Smooth muscle cell (in vitro differentiated cells): ENCODE data around the gene GPR75. TPM values are rescaled to one million over a fixed set of nuclear protein-coding genes. Genes with fewer than 3 reads are reported as not detected.

ENCODE experiments used
- DNase-seq: peaks from one replicate; lab custom pipeline; 2025; ENCODE audit not compliant: unreplicated experiment; lab: John Stamatoyannopoulos, UW
- H2AFZ ChIP-seq: fragments of 200-600 bp; sonication (generic); 2 replicates; pipeline ENCODE4 v1.6.0; 2016; ENCODE audit warnings: antibody characterized with exemption, low read depth, mild to moderate bottlenecking
- H3F3A ChIP-seq: fragments of 200-600 bp; sonication (generic); 2 replicates; pipeline ENCODE4 v1.6.0; 2017; ENCODE audit warnings: antibody characterized with exemption, low read depth
- H3K27ac ChIP-seq: fragments of 200-600 bp; sonication (generic); 2 replicates; pipeline ENCODE4 v1.5.1; 2016; ENCODE audit warnings: low read depth, mild to moderate bottlenecking
- H3K27me3 ChIP-seq: fragments of 200-600 bp; sonication (generic); 2 replicates; pipeline ENCODE4 v1.6.1; 2016; ENCODE audit warnings: low read depth, mild to moderate bottlenecking
- H3K36me3 ChIP-seq: fragments of 200-600 bp; sonication (generic); 2 replicates; pipeline ENCODE4 v1.5.1; 2016; ENCODE audit warnings: low read depth
- H3K4me1 ChIP-seq: fragments of 200-600 bp; sonication (generic); 2 replicates; pipeline ENCODE4 v1.5.1; 2016; ENCODE audit warnings: low read depth
- H3K4me2 ChIP-seq: fragments of 200-600 bp; sonication (generic); 2 replicates; pipeline ENCODE4 v1.6.0; 2016; ENCODE audit warnings: mild to moderate bottlenecking
- H3K4me3 ChIP-seq: fragments of 200-600 bp; sonication (generic); 2 replicates; pipeline ENCODE4 v1.5.1; 2016; ENCODE audit warnings: mild to moderate bottlenecking
- H3K79me2 ChIP-seq: fragments of 200-600 bp; sonication (generic); 2 replicates; pipeline ENCODE4 v1.6.0; 2016; ENCODE audit warnings: low read depth, mild to moderate bottlenecking
- H3K9ac ChIP-seq: fragments of 200-600 bp; sonication (generic); 2 replicates; pipeline ENCODE4 v1.6.0; 2016; ENCODE audit warnings: low read depth
- H3K9me3 ChIP-seq: fragments of 200-600 bp; sonication (generic); replicated peaks from 2 replicates; pipeline ENCODE4 v1.5.1; 2016; ENCODE audit warnings: low read depth
- H4K20me1 ChIP-seq: fragments of 200-600 bp; sonication (generic); 2 replicates; pipeline ENCODE4 v1.6.0; 2016; ENCODE audit warnings: low read depth
- CTCF ChIP-seq: fragments of 200-600 bp; sonication (generic); IDR thresholded peaks from 2 replicates; pipeline ENCODE4 v1.5.1; 2017; ENCODE audit warnings: borderline replicate concordance, mild to moderate bottlenecking, antibody characterized with exemption; ENCODE audit not compliant: insufficient read depth, poor library complexity, severe bottlenecking
- WGBS: methylation state at CpG from one replicate; pipeline ENCODE4 v1.1.7; 2016; ENCODE audit warnings: low lambda C conversion rate; 5-methylcytosine and 5-hydroxymethylcytosine counted together
- polyA plus RNA-seq: library from polyadenylated mRNA; unstranded; fragments of >200 nt; fragmentation: Nextera tagmentation; extraction: Ambion mirVana; gene quantifications from 2 replicates; pipeline ENCODE4 v1.2.1, GENCODE V29; 2016
- total RNA-seq: library from RNA; depleted of rRNA; stranded (reverse); fragments of >200 nt; gene quantifications from 2 replicates; pipeline ENCODE4 v1.2.3, GENCODE V29; 2014

The GPR75 gene
- total and polyA plus RNA-seq, 2 experiments from 2014 or later, result 0.22 to 1.5 TPM

- no peak overlapping the region for H2AFZ ChIP-seq
- no peaks in the 10 kb centered on the region for H3K27me3 ChIP-seq
- no peak overlapping the region for H3K4me2 ChIP-seq
- H3K79me2 ChIP-seq, result no peaks in the 10 kb centered on the region
- DNase-seq, result no peak
- H3K36me3 ChIP-seq, result peaks cover 22% of the 10 kb centered on the region
- H3K4me3 ChIP-seq, result no peak overlapping the region
- TF ChIP-seq CTCF, result no peak
- H3K27ac ChIP-seq, result no peak overlapping the region
- H4K20me1 ChIP-seq, result no peaks in the 10 kb centered on the region
- WGBS, result 98% methylated on average over 6 of the region's 6 CpGs
- H3K9me3 ChIP-seq, result no peaks in the 10 kb centered on the region
- no peaks in the 10 kb centered on the region for H3F3A ChIP-seq
- no peak overlapping the region for H3K9ac ChIP-seq
- H3K4me1 ChIP-seq, result no peaks in the 10 kb centered on the region
Observed at GRCh38 chr2:53821810-53822209, 38.0 kb downstream of the GPR75 start.

DNA sequence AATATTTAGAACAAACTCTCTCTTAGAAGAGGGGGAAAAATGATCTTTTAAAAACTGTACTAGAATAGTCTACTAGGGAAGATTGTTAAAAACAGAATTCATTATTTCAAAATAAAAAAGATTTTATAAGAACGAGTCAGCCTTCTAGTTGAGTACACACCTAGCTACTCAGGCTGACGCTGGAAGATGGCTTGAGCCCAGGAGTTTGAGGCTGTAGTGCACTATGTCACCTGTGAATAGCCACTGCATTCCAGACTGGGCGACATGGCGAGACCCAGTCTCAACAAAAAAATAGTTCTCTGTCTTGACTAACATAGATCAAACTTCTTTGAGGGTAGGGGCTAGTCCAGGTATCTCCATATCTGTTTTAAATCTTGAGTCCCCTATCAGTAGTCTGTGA, 39.1 kb downstream of the GPR75 start:
- Histone ChIP-seq H3K9ac (no peak overlapping the region), H4K20me1 (no peaks in the 10 kb centered on the region), H2AFZ (no peak overlapping the region), H3K27me3 (no peaks in the 10 kb centered on the region), H3K9me3 (no peaks in the 10 kb centered on the region), H3K79me2 (no peaks in the 10 kb centered on the region), H3K36me3 (peaks cover 25% of the 10 kb centered on the region), H3K27ac (no peak overlapping the region), H3K4me2 (no peak overlapping the region), H3F3A (no peaks in the 10 kb centered on the region), H3K4me3 (no peak overlapping the region), H3K4me1 (no peaks in the 10 kb centered on the region)
- no peak for TF ChIP-seq CTCF
- DNase-seq, result no peak
- 94% methylated on average over 4 of the region's 4 CpGs for WGBS

- H3K79me2 ChIP-seq, result no peaks in the 10 kb centered on the region
- no peaks in the 10 kb centered on the region for H3K27me3 ChIP-seq
- H2AFZ ChIP-seq, result no peak overlapping the region
- no peak overlapping the region for H3K4me2 ChIP-seq
- no peaks in the 10 kb centered on the region for H3K4me1 ChIP-seq
- H4K20me1 ChIP-seq, result no peaks in the 10 kb centered on the region
- peaks cover 25% of the 10 kb centered on the region for H3K36me3 ChIP-seq
- H3F3A ChIP-seq, result no peaks in the 10 kb centered on the region
- no peak overlapping the region for H3K4me3 ChIP-seq
- no peaks in the 10 kb centered on the region for H3K9me3 ChIP-seq
- no peak for DNase-seq
- 94% methylated on average over 9 of the region's 9 CpGs for WGBS
- no peak for TF ChIP-seq CTCF
- H3K27ac ChIP-seq, result no peak overlapping the region
- no peak overlapping the region for H3K9ac ChIP-seq
Observed at GRCh38 chr2:53820048-53820447, 39.7 kb downstream of the GPR75 start.

- H3K27ac ChIP-seq, result no peak overlapping the region
- H3K27me3 ChIP-seq, result no peaks in the 10 kb centered on the region
- no peak overlapping the region for H3K4me2 ChIP-seq
- no peak overlapping the region for H2AFZ ChIP-seq
- WGBS, result 90% methylated on average over 4 of the region's 4 CpGs
- H3K9me3 ChIP-seq, result no peaks in the 10 kb centered on the region
- H3K4me3 ChIP-seq, result no peak overlapping the region
- no peak overlapping the region for H3K9ac ChIP-seq
- no peak for DNase-seq
- no peaks in the 10 kb centered on the region for H4K20me1 ChIP-seq
- no peaks in the 10 kb centered on the region for H3K4me1 ChIP-seq
- H3K79me2 ChIP-seq, result no peaks in the 10 kb centered on the region
- no peaks in the 10 kb centered on the region for H3F3A ChIP-seq
- TF ChIP-seq CTCF, result no peak
- H3K36me3 ChIP-seq, result peaks cover 25% of the 10 kb centered on the region
Observed at GRCh38 chr2:53819634-53820033, 40.1 kb downstream of the GPR75 start.
